RWPE2 (cell line): ENCODE data around the gene RPL12.

Source experiments
- ATAC-seq: fragments of 200-7000 bp; cut with Tn5 transposase; 3 replicates; pipeline ENCODE4 v1.9.1; 2021; ENCODE audit warnings: low read depth
- DNase-seq: peaks from one replicate; pipeline ENCODE4 v3.0.0-alpha.2; 2020; ENCODE audit warnings: low spot score
- H3K27ac ChIP-seq: fragments of 450-650 bp; 2 replicates; pipeline ENCODE4 v1.5.1; 2017; ENCODE audit warnings: mild to moderate bottlenecking; ENCODE audit not compliant: poor library complexity, severe bottlenecking
- H3K27me3 ChIP-seq: fragments of 250-450 bp; sonication (Bioruptor Pico); 2 replicates; pipeline ENCODE4 v1.5.1; 2021; ENCODE audit warnings: mild to moderate bottlenecking, moderate library complexity; ENCODE audit not compliant: insufficient read depth, poor library complexity, severe bottlenecking
- H3K36me3 ChIP-seq: fragments of 250-450 bp; sonication (Bioruptor Pico); 2 replicates; pipeline ENCODE4 v1.5.1; 2020; ENCODE audit warnings: low read depth, mild to moderate bottlenecking, moderate library complexity
- H3K4me1 ChIP-seq: fragments of 250-450 bp; sonication (Bioruptor Pico); 2 replicates; pipeline ENCODE4 v1.5.1; 2021; ENCODE audit warnings: mild to moderate bottlenecking, moderate library complexity; ENCODE audit not compliant: insufficient read depth, poor library complexity, severe bottlenecking
- H3K4me3 ChIP-seq: fragments of 250-450 bp; sonication (Bioruptor Pico); 2 replicates; pipeline ENCODE4 v1.5.1; 2021; ENCODE audit warnings: mild to moderate bottlenecking, moderate library complexity; ENCODE audit not compliant: severe bottlenecking
- H3K9me3 ChIP-seq: fragments of 250-450 bp; sonication (Bioruptor Pico); 2 replicates; pipeline ENCODE4 v1.5.1; 2021; ENCODE audit warnings: mild to moderate bottlenecking, moderate library complexity; ENCODE audit not compliant: severe bottlenecking
- TF ChIP-seq, protein P1 (sequence below): fragments of 450-650 bp; IDR thresholded peaks from one replicate; pipeline ENCODE4 v1.5.1; 2017; ENCODE audit warnings: mild to moderate bottlenecking, moderate library complexity; ENCODE audit not compliant: poor library complexity, severe bottlenecking

The RPL12 gene

DNA sequence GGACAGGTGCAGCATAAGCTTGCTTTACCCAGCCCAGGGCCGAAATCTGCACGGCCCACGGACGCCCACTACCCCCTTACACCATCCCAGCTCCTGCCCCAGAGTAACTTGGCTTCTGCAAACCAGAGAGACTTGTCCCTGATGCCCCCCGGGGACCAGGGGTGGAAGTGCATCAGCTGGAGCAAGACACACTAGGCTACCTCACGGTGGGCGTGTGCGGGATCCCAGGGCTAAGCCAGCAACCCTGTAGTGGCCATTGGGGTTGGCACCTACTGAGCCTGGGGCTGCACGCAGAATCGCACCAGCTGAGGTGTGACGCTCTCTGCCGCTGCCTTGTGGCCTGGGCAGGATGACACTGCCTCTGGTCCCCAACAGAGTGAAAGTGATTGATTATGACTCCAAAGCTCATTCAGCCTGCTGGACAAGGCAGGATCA is 33.2 kb downstream of the RPL12 start:
- ATAC-seq (peak; percentile 4; the same call in 2 of the 3 replicates), DNase-seq (no peak)
- H3K36me3 ChIP-seq = no peaks in the 10 kb centered on the region
- no peak overlapping the region for H3K4me3 ChIP-seq
- no peak overlapping the region for H3K27ac ChIP-seq
- TF ChIP-seq, protein P1, sequence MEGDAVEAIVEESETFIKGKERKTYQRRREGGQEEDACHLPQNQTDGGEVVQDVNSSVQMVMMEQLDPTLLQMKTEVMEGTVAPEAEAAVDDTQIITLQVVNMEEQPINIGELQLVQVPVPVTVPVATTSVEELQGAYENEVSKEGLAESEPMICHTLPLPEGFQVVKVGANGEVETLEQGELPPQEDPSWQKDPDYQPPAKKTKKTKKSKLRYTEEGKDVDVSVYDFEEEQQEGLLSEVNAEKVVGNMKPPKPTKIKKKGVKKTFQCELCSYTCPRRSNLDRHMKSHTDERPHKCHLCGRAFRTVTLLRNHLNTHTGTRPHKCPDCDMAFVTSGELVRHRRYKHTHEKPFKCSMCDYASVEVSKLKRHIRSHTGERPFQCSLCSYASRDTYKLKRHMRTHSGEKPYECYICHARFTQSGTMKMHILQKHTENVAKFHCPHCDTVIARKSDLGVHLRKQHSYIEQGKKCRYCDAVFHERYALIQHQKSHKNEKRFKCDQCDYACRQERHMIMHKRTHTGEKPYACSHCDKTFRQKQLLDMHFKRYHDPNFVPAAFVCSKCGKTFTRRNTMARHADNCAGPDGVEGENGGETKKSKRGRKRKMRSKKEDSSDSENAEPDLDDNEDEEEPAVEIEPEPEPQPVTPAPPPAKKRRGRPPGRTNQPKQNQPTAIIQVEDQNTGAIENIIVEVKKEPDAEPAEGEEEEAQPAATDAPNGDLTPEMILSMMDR = no peak
- H3K4me1 ChIP-seq = peaks cover 15% of the 10 kb centered on the region
- H3K27me3 ChIP-seq = no peaks in the 10 kb centered on the region
- H3K9me3 ChIP-seq = no peaks in the 10 kb centered on the region

DNA sequence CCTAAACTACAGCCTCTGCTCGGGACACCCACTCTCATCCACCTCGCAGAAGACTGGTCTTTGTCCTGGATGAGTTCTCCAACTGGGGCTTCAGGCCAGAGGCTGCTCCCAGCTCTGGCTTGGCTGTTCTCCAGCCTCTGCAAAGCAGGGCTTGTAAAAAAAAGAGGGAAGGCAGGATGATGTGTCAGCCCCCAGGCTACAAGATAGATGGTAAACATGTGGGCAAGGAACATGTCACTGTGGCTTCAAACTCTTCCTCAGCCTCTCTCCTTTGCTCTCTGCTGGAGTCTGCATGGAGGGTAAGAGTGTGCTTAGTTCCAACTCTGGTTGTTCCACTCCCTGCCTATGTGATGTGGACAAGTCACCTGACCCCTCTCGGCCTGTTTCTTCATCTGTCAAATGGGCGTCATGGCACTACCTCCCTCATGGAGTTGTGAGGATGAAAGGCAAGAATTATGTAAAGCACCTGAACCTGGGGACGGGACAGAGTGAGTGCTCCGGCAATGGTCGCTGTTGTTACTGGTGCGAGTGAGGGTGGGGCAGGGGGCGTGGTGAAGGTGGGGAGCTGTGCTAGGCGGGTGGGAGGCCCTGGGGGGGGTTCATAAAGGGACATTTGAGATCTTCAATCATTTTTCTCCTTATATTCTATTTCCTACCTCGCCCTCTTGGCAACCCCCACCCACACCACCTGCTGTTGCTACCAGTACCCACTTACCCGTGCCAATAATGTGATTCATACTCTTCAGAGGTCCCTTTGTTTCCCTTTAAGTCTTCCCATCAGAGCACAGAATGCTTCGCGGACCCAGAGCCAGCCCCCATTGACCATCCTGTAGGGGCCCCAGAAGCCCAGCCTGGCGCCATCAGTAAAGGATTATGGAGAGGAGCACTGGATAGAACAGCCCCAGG is 33.8 kb downstream of the RPL12 start:
- Histone ChIP-seq H3K9me3 (no peaks in the 10 kb centered on the region), H3K4me3 (no peak overlapping the region), H3K27ac (peak overlapping the region; percentile 7), H3K4me1 (peaks cover 12% of the 10 kb centered on the region), H3K27me3 (no peaks in the 10 kb centered on the region), H3K36me3 (no peaks in the 10 kb centered on the region)
- peak; percentile 82 for ATAC-seq
- TF ChIP-seq, protein P1 = no peak
- no peak for DNase-seq

DNA sequence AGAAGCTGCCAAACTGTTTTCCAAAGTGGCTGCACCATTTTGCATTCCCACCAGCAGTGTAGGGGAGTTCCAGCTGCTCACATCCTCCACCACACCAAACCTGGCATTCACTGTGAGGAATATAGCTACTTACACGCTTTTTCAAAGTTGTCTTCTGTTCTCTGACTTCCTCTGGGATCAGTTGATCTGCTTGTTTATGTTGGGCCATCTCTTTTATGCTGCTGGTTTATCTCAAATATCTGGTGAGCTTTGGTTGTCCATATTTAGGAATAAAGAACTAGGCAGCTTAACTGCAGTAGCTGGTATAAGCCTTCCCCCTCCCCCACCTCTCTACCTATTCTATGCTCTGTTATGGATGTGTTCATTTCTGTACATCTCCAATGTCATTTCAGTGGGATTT is 35.5 kb downstream of the RPL12 start:
- DNase-seq (no peak), ATAC-seq (no peak)
- TF ChIP-seq, protein P1 = no peak
- H3K27me3 ChIP-seq = no peaks in the 10 kb centered on the region
- H3K9me3 ChIP-seq = no peaks in the 10 kb centered on the region
- peaks cover 12% of the 10 kb centered on the region for H3K4me1 ChIP-seq
- no peaks in the 10 kb centered on the region for H3K36me3 ChIP-seq
- H3K4me3 ChIP-seq = no peak overlapping the region
- H3K27ac ChIP-seq = no peak overlapping the region

DNA sequence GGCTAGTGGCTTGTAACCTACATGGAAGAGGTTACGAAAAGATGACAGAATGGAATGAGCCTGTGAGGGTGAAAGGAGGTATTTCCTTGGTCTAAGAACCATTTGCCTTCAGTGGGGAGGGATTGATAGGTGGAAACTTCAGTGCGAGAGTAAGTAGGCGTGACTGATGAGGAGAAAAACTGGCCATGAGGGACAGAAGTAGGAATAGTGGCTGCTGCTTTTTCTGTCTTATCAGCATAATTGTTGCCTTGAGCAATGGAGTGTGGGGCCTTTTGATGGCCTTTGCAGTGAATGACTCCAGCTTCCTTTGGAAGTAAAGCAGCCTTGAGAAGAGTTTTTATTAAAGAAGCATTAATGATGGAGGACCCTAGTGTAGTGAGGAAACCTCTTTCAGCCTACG is 36.1 kb downstream of the RPL12 start:
- Histone ChIP-seq H3K27ac (no peak overlapping the region), H3K4me3 (no peak overlapping the region), H3K4me1 (peaks cover 12% of the 10 kb centered on the region), H3K9me3 (no peaks in the 10 kb centered on the region), H3K27me3 (no peaks in the 10 kb centered on the region), H3K36me3 (no peaks in the 10 kb centered on the region)
- TF ChIP-seq, protein P1 = no peak
- ATAC-seq (no peak), DNase-seq (no peak)

DNA sequence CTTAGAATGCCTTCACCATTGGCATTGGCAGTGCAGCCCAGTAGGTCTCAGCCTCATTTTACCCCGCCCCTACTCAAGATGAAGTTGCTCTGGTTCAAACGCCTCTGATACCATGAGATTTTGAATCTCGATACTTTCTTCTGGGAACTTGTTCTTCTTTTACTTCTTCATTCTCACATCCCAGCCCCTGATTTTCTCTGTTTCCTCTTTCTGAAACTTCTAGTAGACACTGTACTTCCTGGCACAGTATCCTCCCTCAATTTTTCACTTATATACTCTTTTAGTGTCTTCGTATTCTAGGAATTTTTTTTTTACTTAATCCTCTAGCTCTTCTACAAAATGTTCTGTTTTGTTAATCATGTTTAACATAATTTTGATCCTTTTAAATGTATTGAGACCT is 40.1 kb downstream of the RPL12 start:
- DNase-seq = no peak
- H3K27ac ChIP-seq = no peak overlapping the region

More for the DNA sequence above, 40.1 kb downstream of the RPL12 start:
- TF ChIP-seq, protein P1 = no peak
- ATAC-seq = no peak
- H3K9me3 ChIP-seq = no peaks in the 10 kb centered on the region
- no peaks in the 10 kb centered on the region for H3K27me3 ChIP-seq
- no peaks in the 10 kb centered on the region for H3K4me1 ChIP-seq
- H3K36me3 ChIP-seq = no peaks in the 10 kb centered on the region
- H3K4me3 ChIP-seq = no peak overlapping the region
